Kidney (tissue), 14 donors: Measurements from ENCODE around the gene PDLIM7. TPM values are rescaled to one million over a fixed set of nuclear protein-coding genes. Genes with fewer than 3 reads are reported as not detected.
A peak's percentile ranks its signal among the peaks of the same experiment; 100 is the strongest.

Experiments
- DNase-seq, 5 donors: peaks; one replicate each; pipeline ENCODE4 v3.0.0-alpha.2; 2013 to 2020
- FAIRE-seq: peaks from 2 replicates; lab custom pipeline; 2012; peaks lifted over from hg19 to GRCh38; lab: Jason Lieb, UNC
- H3K27ac ChIP-seq, 2 donors: one replicate each; pipeline ENCODE4 v1.7.0; 2013; ENCODE audit warnings: low read depth in 2 of 2, low read length in 2 of 2, inconsistent platforms in 1 of 2
- H3K27me3 ChIP-seq: one replicate; pipeline ENCODE4 v1.7.1; 2013; ENCODE audit warnings: low read length, inconsistent platforms; ENCODE audit not compliant: control insufficient read depth, insufficient read depth
- H3K36me3 ChIP-seq, 3 donors: one replicate each; pipeline versions ENCODE4 v1.7.0 to v1.7.1; 2013; ENCODE audit warnings: low read length in 3 of 3, control low read depth in 1 of 3, inconsistent platforms in 1 of 3; ENCODE audit not compliant: insufficient read depth in 3 of 3, control insufficient read depth in 2 of 3
- H3K4me1 ChIP-seq, 3 donors: one replicate each; pipeline versions ENCODE4 v1.7.0 to v1.7.1; 2013; ENCODE audit warnings: low read length in 3 of 3, inconsistent platforms in 1 of 3, low read depth in 1 of 3; ENCODE audit not compliant: control insufficient read depth in 2 of 3, insufficient read depth in 2 of 3
- H3K4me3 ChIP-seq, 3 donors: one replicate each; pipeline versions ENCODE4 v1.7.0 to v1.8.1; 2013; ENCODE audit warnings: low read length in 3 of 3, control low read depth in 1 of 3, inconsistent platforms in 1 of 3
- H3K9ac ChIP-seq, 3 donors: one replicate each; pipeline versions ENCODE4 v1.7.0 to v1.7.1; 2013; ENCODE audit warnings: low read length in 3 of 3, control low read depth in 1 of 3, inconsistent platforms in 1 of 3
- H3K9me3 ChIP-seq, 3 donors: one replicate each; pipeline versions ENCODE4 v1.7.0 to v1.7.1; 2013; ENCODE audit warnings: low read length in 3 of 3, control low read depth in 1 of 3, inconsistent platforms in 1 of 3; ENCODE audit not compliant: control insufficient read depth in 2 of 3, insufficient read depth in 1 of 3
- CTCF ChIP-seq: IDR thresholded peaks from 3 replicates; pipeline ENCODE4 v1.5.1; 2012; ENCODE audit warnings: mild to moderate bottlenecking, moderate library complexity, borderline replicate concordance; ENCODE audit not compliant: insufficient read depth; ENCODE audit errors: extremely low read depth
- intact Hi-C: fragments of 100-400 bp; cut with DNase I; formaldehyde crosslinking; loops from one replicate; pipeline ENCODE4 v1.11.1; 2022
- polyA plus RNA-seq: library from polyadenylated mRNA; stranded (reverse); fragments of 350-450 nt; fragmentation: Illumina TruSeq; extraction: RNeasy Lipid Tissue Mini Kit (QIAGEN cat#74804); gene quantifications from one replicate; pipeline ENCODE4 v1.2.3, GENCODE V29; 2014; ENCODE audit warnings: low read depth, low replicate concordance; ENCODE audit not compliant: insufficient read depth
- total RNA-seq: library from RNA; stranded (reverse); fragmentation: NEBNext Ultra II Directional; extraction: Animal tissue kit (Norgen Biotek cat#: 25700); gene quantifications from one replicate; pipeline ENCODE4 v1.2.1, GENCODE V29; 2021
- donor health status: control.
- donor health status: control.
- donor health status: control.
- donor health status: control.
- donor health status: control.
- donor health status: DM: yes; HTN: yes; CAD: no.
- donor health status: Normal renal cell carcinoma (clear cell type).

PDLIM7 gene
- total and polyA plus RNA-seq, 2 donors from 2014 or later, result 46.4 to 89.7 TPM

DNA sequence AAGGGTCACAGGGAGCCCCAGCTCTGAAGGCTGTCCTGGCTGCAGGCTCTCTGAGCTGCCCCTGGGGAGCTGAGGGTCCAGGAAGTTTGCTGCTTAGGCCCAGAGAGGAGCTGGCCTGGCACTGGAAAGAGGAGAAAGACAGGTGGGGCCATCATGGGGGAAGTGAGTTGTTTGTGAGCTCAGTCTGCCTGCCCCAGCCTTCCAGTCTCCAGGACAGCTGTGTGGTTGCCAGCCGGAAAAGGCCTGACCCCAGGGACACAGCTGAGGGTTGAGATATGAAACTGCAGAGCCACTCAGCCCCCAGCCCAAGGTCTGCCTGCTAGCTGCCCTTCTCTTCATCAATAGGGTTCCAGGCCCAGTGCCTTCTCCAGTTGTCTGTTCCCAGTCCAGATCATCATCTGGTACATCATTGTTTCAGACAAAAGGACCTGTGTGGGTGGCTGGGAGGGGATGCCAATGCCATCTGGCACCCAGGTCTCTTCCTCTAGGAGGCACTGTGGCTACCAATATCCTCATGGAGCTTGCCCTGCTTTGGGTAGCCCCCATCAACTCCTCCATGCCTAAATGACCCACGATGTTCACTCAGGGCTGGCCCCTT is 23.6 kb upstream of the PDLIM7 start:
- FAIRE-seq (no peak), DNase-seq (peak in 1 of 5 donors; percentile 39)
- no peak for TF ChIP-seq CTCF
- H3K36me3 ChIP-seq, result peaks cover 2 to 32% (median 16%) of the 10 kb centered on the region in 3 donors
- no peaks in the 10 kb centered on the region for H3K9me3 ChIP-seq
- H3K27ac ChIP-seq, result no peak overlapping the region
- intact Hi-C loops, result no loop called here
- no peak overlapping the region for H3K4me3 ChIP-seq
- H3K27me3 ChIP-seq, result no peaks in the 10 kb centered on the region
- H3K4me1 ChIP-seq, result peaks cover 0 to 8% (median 2%) of the 10 kb centered on the region in 3 donors
- no peak overlapping the region for H3K9ac ChIP-seq

DNA sequence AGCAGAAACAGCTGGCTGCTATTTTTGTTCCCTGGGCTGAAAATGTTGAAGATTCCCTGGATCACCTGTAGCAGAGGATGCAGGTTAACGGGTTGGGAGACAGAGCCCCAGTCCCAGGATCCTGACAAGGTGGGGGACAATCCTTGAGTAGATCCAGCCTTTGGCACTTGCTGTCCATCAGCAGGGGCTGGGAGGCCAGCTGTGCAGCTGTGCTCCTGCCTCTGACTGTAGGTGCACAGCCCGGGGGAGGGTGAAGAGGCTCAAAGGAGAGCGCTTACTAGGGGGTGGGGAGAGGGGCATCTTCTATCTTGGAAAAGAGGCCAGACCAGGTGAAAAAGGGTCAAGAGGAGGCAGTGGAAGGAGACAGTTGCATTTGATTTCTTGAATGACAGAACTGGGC is 22.9 kb upstream of the PDLIM7 start:
- H3K27ac ChIP-seq, result no peak overlapping the region
- H3K4me1 ChIP-seq, result peaks cover 0 to 15% (median 6%) of the 10 kb centered on the region in 3 donors
- H3K36me3 ChIP-seq, result peaks cover 5 to 27% (median 12%) of the 10 kb centered on the region in 3 donors
- no peak overlapping the region for H3K9ac ChIP-seq
- DNase-seq, result peak in 1 of 5 donors; percentile 53
- no peak overlapping the region for H3K4me3 ChIP-seq
- no peaks in the 10 kb centered on the region for H3K9me3 ChIP-seq
- no peak for FAIRE-seq
- intact Hi-C loops, result no loop called here
- no peak for TF ChIP-seq CTCF
- no peaks in the 10 kb centered on the region for H3K27me3 ChIP-seq

DNA sequence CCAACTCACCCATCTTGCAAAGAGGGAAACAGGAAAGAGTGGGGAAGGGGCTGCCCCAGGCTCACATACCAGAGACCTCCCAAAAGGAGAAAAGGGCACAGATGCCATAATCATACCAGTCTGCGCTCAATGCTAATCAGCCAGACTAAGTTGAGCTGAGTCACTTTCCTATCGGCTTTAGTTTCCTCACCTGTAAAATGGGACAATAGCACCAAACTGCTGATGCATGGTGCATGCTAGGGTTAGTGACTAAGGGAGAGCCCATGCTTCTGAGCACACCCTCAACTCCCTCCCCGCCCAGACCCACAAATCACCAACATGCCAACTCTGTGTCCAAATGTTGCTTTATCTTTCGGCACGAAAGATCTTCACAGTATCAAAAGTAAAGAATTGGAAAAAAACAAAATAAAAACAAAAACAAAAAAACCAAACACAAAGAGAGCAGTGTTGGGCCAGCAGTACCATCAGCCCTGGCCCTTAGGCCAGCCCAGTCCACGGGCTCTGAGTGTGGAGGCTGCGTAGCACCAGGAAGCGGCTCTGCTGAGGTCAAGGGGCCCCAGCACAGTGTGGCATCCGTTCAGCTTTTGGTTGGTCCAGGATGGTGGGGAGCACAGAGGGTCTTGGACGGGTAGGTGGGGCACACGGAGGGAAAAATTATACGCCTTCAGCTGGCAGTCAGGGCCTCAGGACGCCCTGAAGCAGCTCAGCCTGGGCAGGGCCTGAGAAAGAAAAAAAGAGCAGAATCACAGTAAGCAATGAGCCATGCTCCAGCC is 22.2 kb upstream of the PDLIM7 start:
- no peak overlapping the region for H3K27ac ChIP-seq
- intact Hi-C loops, result no loop called here
- no peaks in the 10 kb centered on the region for H3K9me3 ChIP-seq
- H3K4me3 ChIP-seq, result no peak overlapping the region
- H3K9ac ChIP-seq, result no peak overlapping the region
- peak in 1 of 5 donors; percentile 58 for DNase-seq
- no peak for TF ChIP-seq CTCF
- H3K36me3 ChIP-seq, result peaks cover 10 to 23% (median 13%) of the 10 kb centered on the region in 3 donors
- H3K4me1 ChIP-seq, result peaks cover 0 to 15% (median 6%) of the 10 kb centered on the region in 3 donors
- H3K27me3 ChIP-seq, result no peaks in the 10 kb centered on the region
- FAIRE-seq, result no peak
